Trophoblast cell (in vitro differentiated cells and primary cell): Measurements from ENCODE around the gene RAB17.

Source experiments
- DNase-seq, 2 donors: peaks; one replicate each; pipeline ENCODE4 v3.0.0-alpha.2; 2016
- H2AFZ ChIP-seq: 2 replicates; pipeline ENCODE4 v1.6.1; 2013; ENCODE audit warnings: low read length, moderate library complexity, mild to moderate bottlenecking; ENCODE audit not compliant: insufficient read depth, poor library complexity
- H2AK5ac ChIP-seq: 2 replicates; pipeline ENCODE4 v1.6.1; 2013; ENCODE audit warnings: mild to moderate bottlenecking, low read length
- H2BK120ac ChIP-seq: 2 replicates; pipeline ENCODE4 v1.6.1; 2013; ENCODE audit warnings: low read length, mild to moderate bottlenecking, moderate library complexity; ENCODE audit not compliant: insufficient read depth, poor library complexity
- H2BK12ac ChIP-seq: 2 replicates; pipeline ENCODE4 v1.6.1; 2013; ENCODE audit warnings: mild to moderate bottlenecking, low read length, moderate library complexity
- H2BK5ac ChIP-seq: 2 replicates; pipeline ENCODE4 v1.6.1; 2013; ENCODE audit warnings: low read length, low read depth, moderate library complexity, mild to moderate bottlenecking; ENCODE audit not compliant: poor library complexity
- H3K14ac ChIP-seq: 2 replicates; pipeline ENCODE4 v1.6.1; 2013; ENCODE audit warnings: mild to moderate bottlenecking, low read length
- H3K18ac ChIP-seq: 2 replicates; pipeline ENCODE4 v1.6.1; 2013; ENCODE audit warnings: mild to moderate bottlenecking, low read length
- H3K23ac ChIP-seq: 2 replicates; pipeline ENCODE4 v1.6.1; 2013; ENCODE audit warnings: low read length
- H3K27ac ChIP-seq: 2 replicates; pipeline ENCODE4 v1.5.1; 2013; ENCODE audit warnings: low read depth, mild to moderate bottlenecking, inconsistent platforms, low read length, moderate library complexity
- H3K27me3 ChIP-seq: 2 replicates; pipeline ENCODE4 v1.6.1; 2013; ENCODE audit warnings: inconsistent platforms, mild to moderate bottlenecking, low read length, moderate library complexity; ENCODE audit not compliant: insufficient read depth
- H3K36me3 ChIP-seq, 2 experiments: 1 replicate in 1 of 2; 2 replicates in 1 of 2; pipeline ENCODE4 v1.6.1; 2013; ENCODE audit warnings: low read length in 2 of 2, mild to moderate bottlenecking in 2 of 2, moderate library complexity in 1 of 2; ENCODE audit not compliant: insufficient read depth in 2 of 2, control insufficient read depth in 1 of 2
- H3K4ac ChIP-seq: 2 replicates; pipeline ENCODE4 v1.6.1; 2013; ENCODE audit warnings: low read depth, mild to moderate bottlenecking, low read length, moderate library complexity
- H3K4me1 ChIP-seq, 2 experiments: 1 replicate in 1 of 2; 2 replicates in 1 of 2; pipeline ENCODE4 v1.6.1; 2013; ENCODE audit warnings: low read length in 2 of 2, mild to moderate bottlenecking in 2 of 2, moderate library complexity in 1 of 2; ENCODE audit not compliant: insufficient read depth in 2 of 2, control insufficient read depth in 1 of 2
- H3K4me2 ChIP-seq: 2 replicates; pipeline ENCODE4 v1.6.1; 2013; ENCODE audit warnings: inconsistent platforms, mild to moderate bottlenecking, low read length, moderate library complexity
- H3K4me3 ChIP-seq: 2 replicates; pipeline ENCODE4 v1.5.1; 2013; ENCODE audit warnings: mild to moderate bottlenecking, low read depth, low read length, inconsistent platforms
- H3K79me1 ChIP-seq: one replicate; pipeline ENCODE4 v1.6.1; 2013; ENCODE audit warnings: low read length
- H3K79me2 ChIP-seq: 2 replicates; pipeline ENCODE4 v1.6.1; 2013; ENCODE audit warnings: low read length, mild to moderate bottlenecking; ENCODE audit not compliant: control insufficient read depth, insufficient read depth, poor library complexity
- H3K9ac ChIP-seq: 2 replicates; pipeline ENCODE4 v1.6.1; 2013; ENCODE audit warnings: mild to moderate bottlenecking, low read length
- H3K9me3 ChIP-seq: 2 replicates; pipeline ENCODE4 v1.6.1; 2013; ENCODE audit warnings: low read depth, mild to moderate bottlenecking, control low read depth, inconsistent platforms, low read length; ENCODE audit not compliant: insufficient read depth
- H4K12ac ChIP-seq: 2 replicates; pipeline ENCODE4 v1.6.1; 2013; ENCODE audit warnings: low read depth, mild to moderate bottlenecking, low read length, moderate library complexity
- H4K8ac ChIP-seq: 2 replicates; pipeline ENCODE4 v1.6.1; 2013; ENCODE audit warnings: low read depth, mild to moderate bottlenecking, low read length, moderate library complexity
- H4K91ac ChIP-seq: one replicate; pipeline ENCODE4 v1.6.1; 2013; ENCODE audit warnings: low read depth, mild to moderate bottlenecking, low read length, moderate library complexity
- WGBS: extraction: QIAGEN DNeasy Blood & Tissue Kit; methylation state at CpG from one replicate; pipeline ENCODE4 v1.1.7; 2013; ENCODE audit warnings: missing lambda C conversion rate; ENCODE audit not compliant: insufficient read length, insufficient coverage; ENCODE audit errors: extremely low coverage; 5-methylcytosine and 5-hydroxymethylcytosine counted together

RAB17 gene

GRCh38 chr2:237551071-237551574 lies 39.4 kb downstream of the RAB17 start:
- Histone ChIP-seq H2BK12ac (no peak overlapping the region), H3K27me3 (no peaks in the 10 kb centered on the region), H4K12ac (no peak overlapping the region), H2AK5ac (no peak overlapping the region), H3K79me1 (no peaks in the 10 kb centered on the region), H3K4me3 (no peak overlapping the region), H2AFZ (no peak overlapping the region), H3K79me2 (no peaks in the 10 kb centered on the region), H3K36me3 (peaks cover 0 to 2% of the 10 kb centered on the region in 2 experiments), H3K27ac (no peak overlapping the region), H3K4me2 (no peak overlapping the region), H2BK5ac (no peak overlapping the region), H3K18ac (no peak overlapping the region), H3K9me3 (peaks cover 14% of the 10 kb centered on the region), H3K4me1 (peaks cover 2 to 6% of the 10 kb centered on the region in 2 experiments), H4K8ac (no peak overlapping the region), H3K9ac (no peak overlapping the region), H2BK120ac (no peak overlapping the region), H4K91ac (no peak overlapping the region), H3K14ac (no peak overlapping the region), H3K23ac (no peak overlapping the region), H3K4ac (no peak overlapping the region)
- DNase-seq: no peak
- WGBS: no CpG with 5 or more reads among the region's 16 CpGs

- Histone ChIP-seq H2AFZ (no peak overlapping the region), H3K27ac (no peak overlapping the region), H3K4me1 (peaks cover 4 to 8% of the 10 kb centered on the region in 2 experiments), H3K27me3 (no peaks in the 10 kb centered on the region), H3K9ac (no peak overlapping the region), H3K9me3 (peaks cover 13% of the 10 kb centered on the region), H3K4ac (no peak overlapping the region), H2AK5ac (no peak overlapping the region), H4K12ac (no peak overlapping the region), H2BK120ac (no peak overlapping the region), H3K79me2 (no peaks in the 10 kb centered on the region), H3K14ac (no peak overlapping the region), H2BK12ac (no peak overlapping the region), H4K91ac (no peak overlapping the region), H3K36me3 (peaks cover 0 to 2% of the 10 kb centered on the region in 2 experiments), H3K18ac (no peak overlapping the region), H2BK5ac (no peak overlapping the region), H3K4me3 (no peak overlapping the region), H3K23ac (no peak overlapping the region), H3K4me2 (no peak overlapping the region), H3K79me1 (no peaks in the 10 kb centered on the region), H4K8ac (no peak overlapping the region)
- no peak for DNase-seq
- WGBS: no CpG with 5 or more reads among the region's 17 CpGs
Observed at GRCh38 chr2:237549643-237550415, 40.7 kb downstream of the RAB17 start.

GRCh38 chr2:237549216-237549615 lies 41.3 kb downstream of the RAB17 start:
- WGBS: no CpG with 5 or more reads among the region's 8 CpGs
- no peaks in the 10 kb centered on the region for H3K79me2 ChIP-seq
- peaks cover 12% of the 10 kb centered on the region for H3K9me3 ChIP-seq
- H3K4me1 ChIP-seq: peaks cover 4 to 8% of the 10 kb centered on the region in 2 experiments
- no peak overlapping the region for H2BK120ac ChIP-seq
- no peak for DNase-seq
- no peak overlapping the region for H4K12ac ChIP-seq
- H3K4me2 ChIP-seq: no peak overlapping the region
- H3K9ac ChIP-seq: no peak overlapping the region
- H3K18ac ChIP-seq: no peak overlapping the region
- H3K14ac ChIP-seq: no peak overlapping the region
- no peaks in the 10 kb centered on the region for H3K27me3 ChIP-seq
- H2BK12ac ChIP-seq: no peak overlapping the region
- no peak overlapping the region for H2AFZ ChIP-seq
- no peak overlapping the region for H3K4ac ChIP-seq
- H3K23ac ChIP-seq: no peak overlapping the region
- H3K4me3 ChIP-seq: no peak overlapping the region
- H4K91ac ChIP-seq: no peak overlapping the region
- H3K27ac ChIP-seq: no peak overlapping the region
- no peak overlapping the region for H2AK5ac ChIP-seq
- H4K8ac ChIP-seq: no peak overlapping the region
- no peaks in the 10 kb centered on the region for H3K79me1 ChIP-seq
- peaks cover 0 to 2% of the 10 kb centered on the region in 2 experiments for H3K36me3 ChIP-seq
- no peak overlapping the region for H2BK5ac ChIP-seq

GRCh38 chr2:237547841-237548416 lies 42.6 kb downstream of the RAB17 start:
- no peaks in the 10 kb centered on the region for H3K36me3 ChIP-seq
- H3K79me2 ChIP-seq: no peaks in the 10 kb centered on the region
- no peak overlapping the region for H3K27ac ChIP-seq
- peaks cover 3% of the 10 kb centered on the region for H3K9me3 ChIP-seq
- H2AFZ ChIP-seq: no peak overlapping the region
- no peaks in the 10 kb centered on the region for H3K79me1 ChIP-seq
- no peak overlapping the region for H3K18ac ChIP-seq
- no peak overlapping the region for H2BK120ac ChIP-seq
- H3K14ac ChIP-seq: no peak overlapping the region
- H3K4me2 ChIP-seq: no peak overlapping the region
- no peak overlapping the region for H3K4ac ChIP-seq
- H2BK5ac ChIP-seq: no peak overlapping the region
- no peak overlapping the region for H2BK12ac ChIP-seq
- no peak overlapping the region for H3K4me3 ChIP-seq
- H4K12ac ChIP-seq: no peak overlapping the region
- H4K8ac ChIP-seq: no peak overlapping the region
- no peak overlapping the region for H3K23ac ChIP-seq
- no peaks in the 10 kb centered on the region for H3K27me3 ChIP-seq
- H4K91ac ChIP-seq: no peak overlapping the region
- H2AK5ac ChIP-seq: no peak overlapping the region
- no peak for DNase-seq
- no CpG with 5 or more reads among the region's 11 CpGs for WGBS
- H3K4me1 ChIP-seq: peaks cover 4 to 8% of the 10 kb centered on the region in 2 experiments
- no peak overlapping the region for H3K9ac ChIP-seq
